Stomach smooth muscle (tissue), 2 donors: ENCODE measurements around the gene LAPTM5.

ENCODE experiments used
- H3K27ac ChIP-seq: one replicate; pipeline ENCODE4 v1.7.0; 2013; ENCODE audit warnings: mild to moderate bottlenecking, low read length, inconsistent platforms
- H3K27me3 ChIP-seq, 2 donors: one replicate each; pipeline ENCODE4 v1.7.0; 2013; ENCODE audit warnings: low read length in 2 of 2; ENCODE audit not compliant: insufficient read depth in 2 of 2, control insufficient read depth in 1 of 2
- H3K36me3 ChIP-seq, 2 donors: one replicate each; pipeline ENCODE4 v1.7.0; 2013; ENCODE audit warnings: low read length in 2 of 2; ENCODE audit not compliant: control insufficient read depth in 2 of 2, insufficient read depth in 2 of 2
- H3K4me1 ChIP-seq: one replicate; pipeline ENCODE4 v1.7.0; 2013; ENCODE audit warnings: low read length; ENCODE audit not compliant: control insufficient read depth, insufficient read depth
- H3K4me3 ChIP-seq, 2 donors: one replicate each; pipeline ENCODE4 v1.7.0; 2013; ENCODE audit warnings: low read length in 2 of 2
- H3K9ac ChIP-seq, 2 donors: one replicate each; pipeline ENCODE4 v1.7.0; 2013; ENCODE audit warnings: low read length in 2 of 2, mild to moderate bottlenecking in 1 of 2
- H3K9me3 ChIP-seq, 2 donors: one replicate each; pipeline ENCODE4 v1.7.0; 2013; ENCODE audit warnings: low read length in 2 of 2; ENCODE audit not compliant: control insufficient read depth in 2 of 2
- donor health status: healthy.
- donor health status: Pancreatic carcinoma.

The LAPTM5 gene

GRCh38 chr1:30786264-30786991, 28.9 kb upstream of the LAPTM5 start:
- Histone ChIP-seq H3K9me3 (no peaks in the 10 kb centered on the region), H3K4me1 (peaks cover 8% of the 10 kb centered on the region), H3K36me3 (no peaks in the 10 kb centered on the region), H3K27me3 (peaks cover 0 to 2% of the 10 kb centered on the region in 2 donors), H3K27ac (no peak overlapping the region), H3K4me3 (no peak overlapping the region), H3K9ac (no peak overlapping the region)

GRCh38 chr1:30785714-30786113, 28.1 kb upstream of the LAPTM5 start:
- Histone ChIP-seq H3K27ac (no peak overlapping the region), H3K4me1 (peaks cover 8% of the 10 kb centered on the region), H3K9me3 (no peaks in the 10 kb centered on the region), H3K36me3 (no peaks in the 10 kb centered on the region), H3K4me3 (no peak overlapping the region), H3K9ac (no peak overlapping the region), H3K27me3 (peaks cover 0 to 2% of the 10 kb centered on the region in 2 donors)

GRCh38 chr1:30785181-30785580, 27.6 kb upstream of the LAPTM5 start:
- H3K36me3 ChIP-seq, result no peaks in the 10 kb centered on the region
- no peak overlapping the region for H3K4me3 ChIP-seq
- H3K27me3 ChIP-seq, result peaks cover 0 to 2% of the 10 kb centered on the region in 2 donors
- H3K9me3 ChIP-seq, result no peaks in the 10 kb centered on the region
- no peak overlapping the region for H3K27ac ChIP-seq
- H3K9ac ChIP-seq, result no peak overlapping the region
- H3K4me1 ChIP-seq, result peaks cover 8% of the 10 kb centered on the region

DNA sequence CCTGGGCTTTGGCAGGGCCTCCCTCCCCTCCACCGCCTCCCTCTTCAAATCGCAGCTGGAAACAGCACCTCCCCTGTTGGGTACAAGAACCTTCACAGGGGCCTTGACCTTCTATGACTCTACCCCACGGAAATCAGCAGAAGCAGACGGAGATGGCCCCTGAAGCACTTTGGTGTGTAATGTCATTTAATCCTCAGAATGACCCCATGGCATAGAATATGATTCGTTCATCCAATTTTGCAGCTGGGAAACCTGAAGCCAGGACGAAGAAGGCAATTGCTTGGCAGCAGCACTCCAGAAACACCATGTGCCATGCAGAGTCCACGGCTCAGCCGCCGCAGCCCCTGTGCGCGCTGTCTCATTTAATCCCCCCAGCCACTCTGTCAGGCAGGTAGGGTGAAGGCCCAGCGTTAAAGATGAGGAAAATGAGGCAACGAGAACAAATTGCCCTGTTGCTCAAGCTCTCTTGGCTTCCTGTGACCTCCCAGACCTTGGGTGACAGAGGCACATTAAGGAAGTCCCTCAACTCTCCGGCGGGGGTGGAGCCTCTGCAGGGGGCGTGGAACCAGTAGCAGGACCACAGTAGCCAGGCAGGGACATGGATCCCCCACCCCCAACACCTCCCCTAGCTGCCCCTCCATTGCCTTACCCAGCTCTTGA, 25.8 kb upstream of the LAPTM5 start:
- H3K27me3 ChIP-seq, result peaks cover 0 to 2% of the 10 kb centered on the region in 2 donors
- no peaks in the 10 kb centered on the region for H3K36me3 ChIP-seq
- H3K9me3 ChIP-seq, result no peaks in the 10 kb centered on the region
- no peak overlapping the region for H3K9ac ChIP-seq
- no peak overlapping the region for H3K4me3 ChIP-seq
- no peak overlapping the region for H3K27ac ChIP-seq
- peaks cover 8% of the 10 kb centered on the region for H3K4me1 ChIP-seq

DNA sequence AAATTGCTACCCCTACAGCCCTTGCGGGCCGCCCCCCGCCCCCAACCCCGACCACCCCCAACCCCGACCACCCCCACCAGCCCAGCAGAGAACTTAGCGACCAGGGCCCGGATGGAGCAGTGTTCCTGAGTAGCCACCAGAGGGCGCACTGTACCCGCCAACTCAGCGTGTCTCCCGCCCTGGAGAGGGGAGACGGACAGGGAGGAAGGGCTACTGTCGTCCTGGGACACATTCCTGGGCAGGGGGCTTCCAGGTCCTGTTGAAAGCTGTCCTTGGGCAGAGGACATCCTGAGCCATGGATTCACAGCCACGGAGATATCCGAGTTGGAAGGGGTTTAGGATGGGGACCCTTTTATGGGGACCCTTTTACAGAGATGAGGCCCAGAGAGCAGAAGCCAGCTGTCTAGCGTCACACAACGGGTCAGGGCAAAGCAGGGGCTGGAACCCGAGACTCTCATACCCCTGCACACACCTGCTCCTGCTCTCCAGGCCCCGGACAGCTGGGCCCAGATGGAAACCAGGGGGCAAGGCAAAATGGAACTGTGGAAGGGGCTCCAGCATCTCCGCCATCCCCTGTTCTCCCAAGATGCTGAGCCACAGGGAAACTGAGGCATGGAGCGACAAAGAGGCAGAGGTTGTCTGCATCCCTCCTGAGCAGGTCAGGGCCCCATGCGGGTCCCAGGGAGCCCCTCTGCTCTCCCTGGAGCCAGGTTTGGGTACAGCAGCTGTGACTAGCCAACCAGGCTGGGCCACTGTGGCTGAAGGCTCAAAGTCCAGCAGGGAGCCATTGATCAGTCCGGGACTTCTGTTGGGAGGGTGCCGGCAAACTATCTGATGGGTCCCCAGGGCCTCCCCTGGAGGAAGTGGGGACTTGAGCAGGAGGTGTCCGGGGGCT, 25.0 kb upstream of the LAPTM5 start:
- Histone ChIP-seq H3K36me3 (no peaks in the 10 kb centered on the region), H3K9me3 (no peaks in the 10 kb centered on the region), H3K27ac (no peak overlapping the region), H3K4me3 (peak overlapping the region in 1 of 2 donors; percentile 49), H3K9ac (peak overlapping the region in 1 of 2 donors; percentile 42), H3K27me3 (peaks cover 0 to under 1% of the 10 kb centered on the region in 2 donors), H3K4me1 (peaks cover 8% of the 10 kb centered on the region)

DNA sequence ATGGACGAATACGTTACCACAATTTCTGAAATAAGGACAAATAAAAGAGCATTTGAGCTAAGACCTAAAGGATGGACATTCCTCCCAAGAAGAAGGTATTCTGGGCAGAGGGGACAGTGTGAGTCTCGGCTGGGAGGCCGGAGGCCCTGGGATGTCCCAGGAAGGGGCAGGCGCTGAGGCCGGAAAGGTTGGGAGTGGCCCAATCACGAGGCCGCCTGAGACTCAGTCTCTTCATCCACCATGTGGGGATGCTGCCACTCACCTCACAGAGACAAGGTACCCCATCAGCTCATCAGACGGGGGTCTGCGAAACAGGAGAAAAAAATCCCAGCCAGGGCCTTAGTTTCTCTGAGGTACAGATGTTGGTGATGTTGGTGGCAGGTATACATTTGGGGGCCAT, 24.3 kb upstream of the LAPTM5 start:
- Histone ChIP-seq H3K4me1 (peaks cover 8% of the 10 kb centered on the region), H3K9ac (no peak overlapping the region)

DNA sequence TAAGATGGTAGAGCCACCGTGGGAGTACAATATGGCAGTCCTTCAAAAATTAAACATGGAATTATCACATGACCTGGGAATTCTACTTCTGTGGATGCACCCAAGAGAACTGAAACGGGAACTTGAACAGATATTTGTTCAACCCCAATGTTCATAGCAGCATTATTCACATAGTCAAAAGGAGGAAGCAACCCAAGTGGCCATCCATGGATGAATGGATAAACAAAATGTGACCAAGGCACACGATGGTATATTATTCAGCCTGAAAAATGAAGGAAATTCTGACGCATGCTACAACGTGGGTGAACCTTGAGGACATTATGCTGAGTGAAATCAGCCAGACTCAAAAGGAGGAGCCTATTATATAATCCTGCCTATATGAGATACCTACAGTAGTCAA, 22.8 kb upstream of the LAPTM5 start:
- Histone ChIP-seq H3K27me3 (no peaks in the 10 kb centered on the region), H3K9ac (no peak overlapping the region), H3K36me3 (no peaks in the 10 kb centered on the region), H3K4me1 (peaks cover 8% of the 10 kb centered on the region), H3K27ac (no peak overlapping the region), H3K9me3 (no peaks in the 10 kb centered on the region), H3K4me3 (no peak overlapping the region)

More for the DNA sequence above, 24.3 kb upstream of the LAPTM5 start:
- H3K36me3 ChIP-seq, result no peaks in the 10 kb centered on the region
- no peaks in the 10 kb centered on the region for H3K27me3 ChIP-seq
- no peak overlapping the region for H3K4me3 ChIP-seq
- no peaks in the 10 kb centered on the region for H3K9me3 ChIP-seq
- H3K27ac ChIP-seq, result no peak overlapping the region

GRCh38 chr1:30779294-30780071, 21.9 kb upstream of the LAPTM5 start:
- Histone ChIP-seq H3K27me3 (no peaks in the 10 kb centered on the region), H3K4me3 (no peak overlapping the region), H3K36me3 (no peaks in the 10 kb centered on the region), H3K27ac (no peak overlapping the region), H3K4me1 (peaks cover 8% of the 10 kb centered on the region), H3K9me3 (no peaks in the 10 kb centered on the region), H3K9ac (no peak overlapping the region)

- H3K9ac ChIP-seq, result no peak overlapping the region
- H3K27me3 ChIP-seq, result no peaks in the 10 kb centered on the region
- peaks cover 8% of the 10 kb centered on the region for H3K4me1 ChIP-seq
- no peak overlapping the region for H3K27ac ChIP-seq
- no peaks in the 10 kb centered on the region for H3K9me3 ChIP-seq
- no peak overlapping the region for H3K4me3 ChIP-seq
- no peaks in the 10 kb centered on the region for H3K36me3 ChIP-seq
Measured at GRCh38 chr1:30778979-30779293, 21.4 kb upstream of the LAPTM5 start.
